Muscle of leg (tissue), 11 donors: ENCODE results near the gene CRIM1. TPM values are rescaled to one million over a fixed set of nuclear protein-coding genes. Genes with fewer than 3 reads are reported as not detected.

Source experiments
- DNase-seq: peaks from one replicate; pipeline ENCODE4 v3.0.0; 2013
- H3K27ac ChIP-seq: one replicate; pipeline ENCODE4 v1.5.1; 2013; ENCODE audit warnings: mild to moderate bottlenecking, low read length, control low read depth
- H3K27me3 ChIP-seq: one replicate; pipeline ENCODE4 v1.6.1; 2013; ENCODE audit warnings: low read length; ENCODE audit not compliant: control insufficient read depth, insufficient read depth
- H3K36me3 ChIP-seq: one replicate; pipeline ENCODE4 v1.6.1; 2013; ENCODE audit warnings: low read length; ENCODE audit not compliant: control insufficient read depth, insufficient read depth
- H3K4me1 ChIP-seq: one replicate; pipeline ENCODE4 v1.6.1; 2013; ENCODE audit warnings: low read length; ENCODE audit not compliant: control insufficient read depth, insufficient read depth
- H3K4me3 ChIP-seq: one replicate; pipeline ENCODE4 v1.5.1; 2013; ENCODE audit warnings: low read length, control low read depth
- H3K9me3 ChIP-seq: replicated peaks from 2 replicates; pipeline ENCODE4 v1.6.1; 2013; ENCODE audit warnings: low read depth, low read length; ENCODE audit not compliant: control insufficient read depth
- WGBS: methylation state at CpG from one replicate; pipeline ENCODE4 v1.1.5; 2013; ENCODE audit warnings: missing lambda C conversion rate; ENCODE audit not compliant: insufficient coverage; 5-methylcytosine and 5-hydroxymethylcytosine counted together
- polyA plus RNA-seq, 8 donors: library from polyadenylated mRNA; unstranded; fragments of 120-200 nt; gene quantifications; one replicate each; pipeline versions ENCODE4 v1.2.1 to v1.2.3, GENCODE V29; 2013; ENCODE audit warnings: inconsistent platforms in 1 of 8, low replicate concordance in 1 of 8; ENCODE audit not compliant: insufficient read length in 8 of 8, insufficient read depth in 1 of 8
- total RNA-seq: library from RNA; stranded (reverse); fragments of 120-200 nt; gene quantifications from one replicate; pipeline ENCODE4 v1.2.4, GENCODE V29; 2013

Gene CRIM1
- total and polyA plus RNA-seq, 9 donors: 14.0 to 31.8 (median 20.4) TPM

DNA sequence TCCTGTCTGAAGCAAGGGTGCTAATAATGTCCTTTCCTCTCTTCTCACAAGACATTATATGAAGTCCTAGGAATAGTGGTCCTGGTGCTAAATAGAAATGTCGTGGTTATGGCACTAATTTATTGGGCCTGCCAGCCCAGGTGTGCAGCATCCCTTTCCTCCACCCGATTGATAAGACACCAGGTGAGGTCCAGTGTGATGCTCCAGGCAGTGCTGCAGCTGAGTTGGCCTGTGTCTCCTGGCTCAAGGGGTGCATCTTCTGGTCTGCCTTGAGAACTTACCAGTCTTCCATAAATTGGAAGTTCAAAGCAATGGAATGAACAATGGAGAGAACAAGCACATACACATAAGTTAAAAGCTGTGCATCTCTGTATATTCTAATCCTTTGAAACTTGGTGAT lies 26.9 kb downstream of the CRIM1 start:
- Histone ChIP-seq H3K27ac (no peak overlapping the region), H3K27me3 (no peaks in the 10 kb centered on the region), H3K4me3 (no peak overlapping the region), H3K4me1 (no peaks in the 10 kb centered on the region), H3K9me3 (no peaks in the 10 kb centered on the region), H3K36me3 (peaks cover 2% of the 10 kb centered on the region)
- DNase-seq: no peak
- WGBS: 90% methylated on average over 2 of the region's 2 CpGs

DNA sequence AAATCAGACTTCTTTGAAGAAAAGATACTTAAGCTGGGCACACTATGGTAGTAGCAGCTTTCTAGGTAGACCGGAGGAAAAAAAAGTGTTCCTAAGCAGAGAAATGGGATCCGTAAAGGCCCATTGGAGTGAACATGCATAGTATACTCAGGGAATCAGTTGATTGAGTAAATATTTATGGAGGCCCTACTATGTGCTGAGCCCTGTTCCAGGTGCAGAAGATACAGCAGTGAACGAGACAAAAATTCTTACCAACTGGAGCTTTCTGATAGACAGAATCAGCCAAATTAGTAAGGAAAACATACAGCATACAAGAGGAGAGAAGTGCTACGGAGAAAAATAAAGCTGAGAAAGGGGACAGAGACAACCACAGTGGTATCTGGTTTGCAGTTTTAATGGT lies 28.1 kb downstream of the CRIM1 start:
- Histone ChIP-seq H3K27me3 (no peaks in the 10 kb centered on the region), H3K36me3 (peaks cover 2% of the 10 kb centered on the region), H3K9me3 (no peaks in the 10 kb centered on the region), H3K4me1 (peaks cover 2% of the 10 kb centered on the region), H3K27ac (no peak overlapping the region), H3K4me3 (no peak overlapping the region)
- DNase-seq: no peak
- 94% methylated on average over 3 of the region's 4 CpGs for WGBS

DNA sequence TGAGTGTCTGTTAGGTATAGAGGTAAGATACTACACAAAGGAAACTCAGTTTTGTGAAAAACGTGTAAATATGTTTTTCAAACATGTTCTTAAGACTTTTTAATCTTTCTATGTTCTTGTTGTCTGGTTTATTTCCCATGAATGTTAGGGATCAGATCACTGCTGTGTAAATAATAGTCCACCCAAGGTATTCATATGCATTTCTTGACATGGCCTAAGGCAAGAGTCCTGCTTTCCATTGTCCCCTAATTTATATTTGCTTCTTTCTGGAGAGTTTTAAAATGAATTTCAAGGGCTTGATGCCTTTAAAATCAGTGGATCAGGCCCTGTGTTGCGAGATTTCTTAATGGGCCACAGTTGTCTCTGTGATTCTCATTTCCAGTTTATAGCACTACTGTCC lies 28.9 kb downstream of the CRIM1 start:
- H3K9me3 ChIP-seq: no peaks in the 10 kb centered on the region
- no peak overlapping the region for H3K27ac ChIP-seq
- no peaks in the 10 kb centered on the region for H3K27me3 ChIP-seq
- peaks cover 2% of the 10 kb centered on the region for H3K36me3 ChIP-seq
- H3K4me3 ChIP-seq: no peak overlapping the region
- no peak for DNase-seq
- peaks cover 6% of the 10 kb centered on the region for H3K4me1 ChIP-seq
- no CpG with 5 or more reads among the region's 2 CpGs for WGBS

GRCh38 chr2:36385603-36386002 lies 30.0 kb downstream of the CRIM1 start:
- H3K36me3 ChIP-seq: peaks cover 2% of the 10 kb centered on the region
- no peak overlapping the region for H3K27ac ChIP-seq
- H3K4me1 ChIP-seq: peaks cover 11% of the 10 kb centered on the region
- no peak overlapping the region for H3K4me3 ChIP-seq
- H3K27me3 ChIP-seq: no peaks in the 10 kb centered on the region
- DNase-seq: no peak
- WGBS: 100% methylated on average over 1 of the region's 3 CpGs
- H3K9me3 ChIP-seq: no peaks in the 10 kb centered on the region

- Histone ChIP-seq H3K4me3 (no peak overlapping the region), H3K27ac (no peak overlapping the region), H3K4me1 (peaks cover 11% of the 10 kb centered on the region), H3K9me3 (no peaks in the 10 kb centered on the region), H3K27me3 (no peaks in the 10 kb centered on the region), H3K36me3 (peaks cover 2% of the 10 kb centered on the region)
- DNase-seq: no peak
- 90% methylated on average over 1 of the region's 2 CpGs for WGBS
Observed at GRCh38 chr2:36387258-36387916, 31.8 kb downstream of the CRIM1 start.

GRCh38 chr2:36388472-36388871 lies 32.9 kb downstream of the CRIM1 start:
- Histone ChIP-seq H3K27ac (no peak overlapping the region), H3K4me1 (peaks cover 11% of the 10 kb centered on the region), H3K9me3 (no peaks in the 10 kb centered on the region), H3K36me3 (peaks cover 2% of the 10 kb centered on the region), H3K4me3 (no peak overlapping the region), H3K27me3 (no peaks in the 10 kb centered on the region)
- no CpG with 5 or more reads among the region's 3 CpGs for WGBS
- no peak for DNase-seq

- peak; percentile 83 for DNase-seq
- Histone ChIP-seq H3K4me3 (no peak overlapping the region), H3K9me3 (no peaks in the 10 kb centered on the region), H3K36me3 (peaks cover under 1% of the 10 kb centered on the region), H3K27me3 (no peaks in the 10 kb centered on the region), H3K4me1 (peaks cover 11% of the 10 kb centered on the region), H3K27ac (peak overlapping the region; percentile 55)
- WGBS: 29% methylated on average over 1 of the region's 5 CpGs
Observed at GRCh38 chr2:36389091-36389564, 33.5 kb downstream of the CRIM1 start.

GRCh38 chr2:36389577-36389976 lies 34.0 kb downstream of the CRIM1 start:
- Histone ChIP-seq H3K27me3 (no peaks in the 10 kb centered on the region), H3K27ac (peak overlapping the region; percentile 15), H3K36me3 (no peaks in the 10 kb centered on the region), H3K4me3 (no peak overlapping the region), H3K9me3 (no peaks in the 10 kb centered on the region), H3K4me1 (peaks cover 11% of the 10 kb centered on the region)
- WGBS: 77% methylated on average over 2 of the region's 3 CpGs
- DNase-seq: no peak

DNA sequence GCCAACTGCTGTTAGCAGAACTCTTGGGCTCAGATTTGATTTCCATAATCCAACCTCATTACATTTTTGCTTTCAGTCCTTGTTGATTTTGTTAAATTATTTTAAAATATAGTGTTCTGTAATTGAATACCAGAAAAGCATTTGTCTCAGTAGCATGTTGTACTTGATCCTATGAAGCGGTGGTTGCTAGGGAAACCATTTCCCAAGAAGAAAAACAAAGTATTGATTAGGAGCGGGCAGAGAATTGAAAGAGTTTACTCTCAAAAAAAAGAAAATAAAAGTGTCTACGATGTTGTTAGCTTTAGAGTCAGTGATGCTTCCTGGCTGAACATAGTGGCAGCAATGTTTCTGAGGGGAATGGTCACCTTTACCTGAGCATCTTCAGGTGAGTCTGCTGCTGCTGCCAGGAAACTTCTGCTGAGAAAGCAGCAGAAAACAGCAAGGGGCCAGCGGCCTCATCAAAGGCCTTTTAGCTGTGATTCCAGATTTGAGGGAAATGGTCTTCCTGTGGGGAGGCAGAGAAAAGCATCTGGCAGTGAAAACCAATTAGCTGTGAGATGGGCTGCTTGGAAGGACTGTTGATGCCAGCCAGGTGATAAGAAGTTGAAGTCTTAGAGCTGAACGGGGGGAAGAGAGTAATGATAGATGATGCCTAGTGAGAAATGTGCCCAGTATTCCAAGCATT lies 37.1 kb downstream of the CRIM1 start:
- no peaks in the 10 kb centered on the region for H3K9me3 ChIP-seq
- no peak overlapping the region for H3K4me3 ChIP-seq
- 55% methylated on average over 3 of the region's 5 CpGs for WGBS
- H3K27ac ChIP-seq: no peak overlapping the region
- H3K27me3 ChIP-seq: no peaks in the 10 kb centered on the region
- H3K36me3 ChIP-seq: no peaks in the 10 kb centered on the region
- peaks cover 11% of the 10 kb centered on the region for H3K4me1 ChIP-seq
- no peak for DNase-seq

DNA sequence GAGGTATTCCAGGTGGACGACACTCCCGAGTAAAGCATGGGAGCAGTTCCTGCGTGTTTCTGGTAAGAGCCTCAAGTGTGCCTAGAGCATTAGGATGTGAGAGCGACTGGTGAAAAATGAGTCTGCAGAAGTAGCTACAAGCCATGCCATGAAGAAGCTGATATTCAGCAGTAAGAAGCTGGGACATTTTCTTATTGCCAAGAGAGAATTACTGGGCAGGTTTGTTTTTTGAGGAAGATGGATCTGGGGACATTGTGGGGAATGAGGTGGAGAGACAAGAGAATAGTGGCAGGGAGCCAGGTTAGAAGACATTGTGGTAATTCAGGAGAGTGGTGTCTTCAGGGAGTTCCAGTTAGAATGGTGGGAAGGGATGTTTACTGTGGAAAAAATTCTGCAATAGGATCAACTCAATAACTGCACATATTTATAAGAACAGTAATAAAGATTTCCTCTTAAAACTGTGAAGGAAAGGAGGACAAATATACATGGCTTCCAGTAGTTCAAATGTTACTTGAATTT lies 38.2 kb downstream of the CRIM1 start:
- Histone ChIP-seq H3K9me3 (no peaks in the 10 kb centered on the region), H3K4me3 (no peak overlapping the region), H3K36me3 (no peaks in the 10 kb centered on the region), H3K27ac (peak overlapping the region; percentile 59), H3K4me1 (peaks cover 9% of the 10 kb centered on the region), H3K27me3 (no peaks in the 10 kb centered on the region)
- no peak for DNase-seq
- 93% methylated on average over 4 of the region's 4 CpGs for WGBS
